A549 (cell line): ENCODE data around the gene WRAP53. TPM values are rescaled to one million over a fixed set of nuclear protein-coding genes. Genes with fewer than 3 reads are reported as not detected.

ENCODE experiments used
- ATAC-seq, 2 experiments: fragments of 200-7000 bp in 1 of 2; fragments of >200 bp in 1 of 2; cut with Nextera tagmentation in 1 of 2; cut with Tn5 transposase in 1 of 2; 3 replicates each; pipeline versions ENCODE4 v1.8.0 to v1.9.1; 2018 to 2020; ENCODE audit warnings: mild to moderate bottlenecking in 1 of 2, moderate library complexity in 1 of 2
- CTCF ChIA-PET: fragments of 300-600 bp; sonication (Branson Sonifier 250); formaldehyde crosslinking; extraction: SDS; loops from one replicate; lab custom pipeline; 2021; ENCODE audit warnings: antibody characterized with exemption, inconsistent platforms; lab: Yijun Ruan, JAX
- POLR2A ChIA-PET: fragments of 350-600 bp; formaldehyde crosslinking; extraction: SDS; loops from one replicate; lab custom pipeline; 2021; ENCODE audit warnings: antibody characterized with exemption, inconsistent platforms; lab: Yijun Ruan, JAX
- DNase-seq, 2 experiments: peaks; one replicate each; pipeline versions ENCODE4 v3.0.0 to v3.0.0-alpha.2; 2011 to 2016; ENCODE audit warnings: low read depth in 1 of 2, low spot score in 1 of 2
- FAIRE-seq: peaks from 2 replicates; lab custom pipeline; 2011; peaks lifted over from hg19 to GRCh38; lab: Jason Lieb, UNC
- H3K27ac ChIP-seq, 2 experiments: fragments of >200 bp; sonication (Bioruptor Twin); formaldehyde crosslinking; 3 replicates each; pipeline ENCODE4 v1.5.1; 2016 to 2017
- H3K4me1 ChIP-seq: fragments of >200 bp; sonication (Bioruptor Twin); formaldehyde crosslinking; 3 replicates; pipeline ENCODE4 v1.6.1; 2016
- H3K4me2 ChIP-seq: fragments of >200 bp; sonication (Bioruptor Twin); formaldehyde crosslinking; 3 replicates; pipeline ENCODE4 v1.6.1; 2016
- H3K4me3 ChIP-seq: fragments of >200 bp; sonication (Bioruptor Twin); formaldehyde crosslinking; 3 replicates; pipeline ENCODE4 v1.5.1; 2016
- H3K9me3 ChIP-seq: fragments of >200 bp; sonication (Bioruptor Twin); formaldehyde crosslinking; 3 replicates; pipeline ENCODE4 v1.6.1; 2016
- CBX2 ChIP-seq: fragments of 200-600 bp; sonication (generic); IDR thresholded peaks from 2 replicates; pipeline ENCODE4 v1.6.1; 2016; ENCODE audit warnings: low read depth, mild to moderate bottlenecking, borderline replicate concordance
- CBX8 ChIP-seq: fragments of 200-600 bp; sonication (generic); IDR thresholded peaks from 2 replicates; pipeline ENCODE4 v1.6.1; 2016
- CHD4 ChIP-seq: fragments of 200-600 bp; sonication (generic); IDR thresholded peaks from 2 replicates; pipeline ENCODE4 v1.6.1; 2016; ENCODE audit warnings: antibody characterized with exemption, mild to moderate bottlenecking, borderline replicate concordance
- EHMT2 ChIP-seq: fragments of 200-600 bp; sonication (generic); IDR thresholded peaks from 2 replicates; pipeline ENCODE4 v1.6.1; 2016; ENCODE audit warnings: antibody characterized with exemption, low read depth, mild to moderate bottlenecking, moderate library complexity
- EP300 ChIP-seq, 2 experiments: fragments of >200 bp; sonication (Bioruptor Twin); formaldehyde crosslinking; IDR thresholded peaks; 2 replicates in 1 of 2; 3 replicates in 1 of 2; pipeline ENCODE4 v1.6.1; 2016 to 2017
- FOSB ChIP-seq: fragments of 250-450 bp; sonication (Bioruptor Pico); IDR thresholded peaks from 2 replicates; pipeline ENCODE4 v1.5.0; 2020; ENCODE audit warnings: mild to moderate bottlenecking, moderate library complexity
- FOXS1 ChIP-seq: fragments of 250-450 bp; sonication (Bioruptor Pico); IDR thresholded peaks from 2 replicates; pipeline ENCODE4 v1.5.0; 2020; ENCODE audit warnings: mild to moderate bottlenecking, moderate library complexity
- HOXA7 ChIP-seq: fragments of 250-450 bp; sonication (Bioruptor Pico); IDR thresholded peaks from 2 replicates; pipeline ENCODE4 v1.5.0; 2020; ENCODE audit warnings: mild to moderate bottlenecking, moderate library complexity
- HOXB5 ChIP-seq: fragments of 250-450 bp; sonication (Bioruptor Pico); IDR thresholded peaks from 2 replicates; pipeline ENCODE4 v1.5.0; 2020; ENCODE audit warnings: mild to moderate bottlenecking, moderate library complexity
- JUN ChIP-seq, 2 experiments: fragments of >200 bp; sonication (Bioruptor Twin); formaldehyde crosslinking; IDR thresholded peaks; 2 replicates in 1 of 2; 3 replicates in 1 of 2; pipeline ENCODE4 v1.6.1; 2016 to 2017
- JUNB ChIP-seq: fragments of >200 bp; sonication (Bioruptor Twin); formaldehyde crosslinking; IDR thresholded peaks from 2 replicates; pipeline ENCODE4 v1.6.1; 2016
- MAFK ChIP-seq: fragments of 450-650 bp; IDR thresholded peaks from 2 replicates; pipeline ENCODE4 v1.6.1; 2014; ENCODE audit not compliant: partially characterized antibody
- MAZ ChIP-seq: fragments of 150-350 bp; IDR thresholded peaks from 2 replicates; pipeline ENCODE4 v1.6.1; 2014; ENCODE audit warnings: antibody characterized with exemption, low read depth, low read length, borderline replicate concordance
- RFX5 ChIP-seq: fragments of 450-650 bp; IDR thresholded peaks from 2 replicates; pipeline ENCODE4 v1.7.1; 2014; ENCODE audit warnings: antibody characterized with exemption, mild to moderate bottlenecking, moderate library complexity
- SMC3 ChIP-seq: fragments of >200 bp; sonication (Bioruptor Twin); formaldehyde crosslinking; IDR thresholded peaks from 3 replicates; pipeline ENCODE4 v1.6.1; 2018; ENCODE audit warnings: inconsistent platforms
- TFCP2L1 ChIP-seq: fragments of 250-450 bp; sonication (Bioruptor Pico); IDR thresholded peaks from 2 replicates; pipeline ENCODE4 v1.5.0; 2021; ENCODE audit warnings: mild to moderate bottlenecking
- ZNF302 ChIP-seq: fragments of 250-450 bp; sonication (Bioruptor Pico); IDR thresholded peaks from 2 replicates; pipeline ENCODE4 v1.9.0; 2021; ENCODE audit warnings: inconsistent platforms, mild to moderate bottlenecking, moderate library complexity
- ZSCAN20 ChIP-seq: fragments of 250-450 bp; sonication (Bioruptor Pico); IDR thresholded peaks from 2 replicates; pipeline ENCODE4 v1.8.0; 2022; ENCODE audit warnings: mild to moderate bottlenecking, moderate library complexity
- WGBS: methylation state at CpG from one replicate; pipeline ENCODE4 v1.1.6; 2017; ENCODE audit errors: missing lambda C conversion rate; 5-methylcytosine and 5-hydroxymethylcytosine counted together
- polyA plus RNA-seq, 4 experiments: library from polyadenylated mRNA; depleted of rRNA in 3 of 4; stranded (reverse); fragments of >200 nt; fragmentation: RNase III in 1 of 4; extraction: RNeasy Plus Mini Kit Qiagen cat#74134 plus additional on column Dnase treatment in 1 of 4; gene quantifications; 2 replicates in 3 of 4; 3 replicates in 1 of 4; pipeline ENCODE4 v1.2.3, GENCODE V29; 2011 to 2017
- TF ChIP-seq, protein P1 (sequence below): fragments of 250-450 bp; sonication (Bioruptor Pico); IDR thresholded peaks from 2 replicates; pipeline ENCODE4 v1.5.0; 2021; ENCODE audit warnings: mild to moderate bottlenecking, moderate library complexity, borderline replicate concordance
- TF ChIP-seq, protein P2 (sequence below): fragments of >200 bp; sonication (Bioruptor Twin); formaldehyde crosslinking; IDR thresholded peaks from 3 replicates; pipeline ENCODE4 v1.5.1; 2016

WRAP53 gene
- polyA plus RNA-seq, 2 of the 4 experiments (the other 2 are of a cell fraction) = 15.9 to 34.0 TPM

DNA sequence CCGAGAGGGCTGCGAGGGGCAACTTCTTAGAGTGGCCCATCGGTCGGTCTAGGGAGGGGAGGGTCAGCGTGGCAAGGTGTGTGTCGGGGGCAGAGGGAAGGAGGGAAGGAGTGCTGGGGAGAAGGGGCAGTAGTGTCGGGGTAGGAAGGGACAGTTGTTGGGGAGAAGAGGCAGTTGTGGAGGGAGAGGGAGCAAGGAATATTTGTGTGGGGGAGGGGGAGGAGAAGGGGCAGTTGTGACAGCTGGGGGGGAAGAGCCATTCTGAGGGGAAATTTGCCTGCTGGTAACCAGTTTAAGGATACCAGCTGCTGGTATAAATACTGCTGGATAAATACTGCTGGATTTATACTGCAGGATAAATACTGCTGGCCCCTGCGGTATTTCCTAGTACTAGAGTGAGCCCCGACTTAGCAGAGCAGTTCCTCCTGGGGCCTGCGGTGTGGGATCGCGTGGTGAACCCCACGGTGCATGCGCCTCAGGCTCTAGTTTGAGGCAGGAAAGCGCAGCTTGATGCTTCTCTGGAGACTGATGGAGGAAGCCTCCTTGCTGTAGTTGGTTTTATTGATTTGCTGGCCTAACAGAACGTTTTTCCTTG lies 29.6 kb downstream of the WRAP53 start:
- H3K4me2 ChIP-seq = peak overlapping the region; percentile 82
- CTCF ChIA-PET = interaction anchor here (0.7 to 5.0 kb wide), 22 partner anchors 9 to 339 kb away, joined by 3 to 65 read pairs (median 8); partner anchors contain the start of genes CD68, EFNB3, FXR2 and SOX15
- peak overlapping the region; percentile 52 for H3K4me3 ChIP-seq
- no peak for FAIRE-seq
- TF ChIP-seq EP300 (IDR thresholded peaks at IDR 0.05) (no peak), RFX5 (no peak)
- TF ChIP-seq, all 56 proteins: peak for 0
- ATAC-seq (peak in 1 of 2 experiments; percentile 6; a peak in 5 of 6 replicates), DNase-seq (peak in 1 of 2 experiments; percentile 35)
- 30% methylated on average over 10 of the region's 16 CpGs for WGBS
- H3K9me3 ChIP-seq = no peaks in the 10 kb centered on the region
- H3K27ac ChIP-seq = peak overlapping the region; percentile 79 to 89
- H3K4me1 ChIP-seq = peaks cover 21% of the 10 kb centered on the region
- POLR2A ChIA-PET = interaction anchor here (0.7 to 2.7 kb wide), 4 partner anchors 12 to 409 kb away, joined by 3 to 18 read pairs (median 10); partner anchors contain the start of genes EFNB3 and TP53

DNA sequence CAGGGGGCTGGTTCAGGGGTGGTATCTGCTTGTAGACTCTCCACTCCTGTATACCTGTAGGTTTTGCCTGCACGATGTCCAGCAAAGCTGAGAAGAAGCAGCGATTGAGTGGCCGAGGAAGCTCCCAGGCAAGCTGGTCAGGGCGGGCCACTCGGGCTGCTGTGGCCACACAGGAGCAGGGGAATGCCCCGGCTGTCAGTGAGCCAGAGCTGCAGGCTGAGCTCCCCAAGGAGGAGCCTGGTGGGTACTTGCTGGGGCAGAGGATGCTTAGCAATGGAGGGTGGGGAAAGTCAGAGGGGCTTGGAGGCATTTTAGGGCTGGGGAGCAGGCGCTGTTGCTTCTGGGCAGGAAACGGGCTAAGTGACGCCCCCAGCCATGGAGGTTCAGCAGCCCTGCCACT lies 31.4 kb downstream of the WRAP53 start:
- H3K4me1 ChIP-seq = peaks cover 21% of the 10 kb centered on the region
- POLR2A ChIA-PET = no interaction called here
- no peak overlapping the region for H3K27ac ChIP-seq
- H3K9me3 ChIP-seq = no peaks in the 10 kb centered on the region
- TF ChIP-seq CBX8 = no peak
- no peak for TF ChIP-seq EP300 (IDR thresholded peaks at IDR 0.05)
- TF ChIP-seq FOSB (CRISPR knock-in tag) = no peak
- no peak for TF ChIP-seq CHD4
- no peak overlapping the region for H3K4me3 ChIP-seq
- ATAC-seq = no peak
- DNase-seq = no peak
- no peak overlapping the region for H3K4me2 ChIP-seq
- 67% methylated on average over 9 of the region's 9 CpGs for WGBS
- FAIRE-seq = no peak
- CTCF ChIA-PET = interaction anchor here (1.7 kb wide), 1 partner anchor 12 kb away, joined by 7 read pairs; no protein-coding TSS in a partner anchor

DNA sequence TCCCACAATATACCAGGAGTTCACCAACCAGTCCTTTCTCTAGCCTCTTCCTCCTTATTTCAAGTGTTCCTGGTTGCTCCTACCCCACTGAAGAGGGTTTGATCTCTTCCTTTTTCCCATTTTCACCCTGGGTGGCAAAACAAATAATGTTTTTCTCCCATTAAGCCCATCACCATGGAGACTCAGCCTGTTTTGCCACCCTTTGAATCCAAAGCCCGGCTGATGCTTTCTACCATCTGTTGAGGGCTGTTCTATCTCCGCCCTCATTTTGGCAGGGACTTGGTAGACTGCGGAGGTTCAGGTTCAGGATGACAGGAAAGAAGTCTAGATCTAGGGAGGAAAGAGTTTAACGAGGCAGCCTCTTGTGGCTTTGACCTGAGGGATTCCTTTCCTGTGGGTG lies 31.8 kb downstream of the WRAP53 start:
- CTCF ChIA-PET = interaction anchor here (0.6 to 1.8 kb wide), 5 partner anchors 9 to 159 kb away, joined by 3 to 7 read pairs (median 4); partner anchors contain the start of gene SENP3
- no peak for FAIRE-seq
- H3K27ac ChIP-seq = no peak overlapping the region
- 28% methylated on average over 4 of the region's 4 CpGs for WGBS
- no peak overlapping the region for H3K4me2 ChIP-seq
- no peak overlapping the region for H3K4me3 ChIP-seq
- TF ChIP-seq, protein P1, sequence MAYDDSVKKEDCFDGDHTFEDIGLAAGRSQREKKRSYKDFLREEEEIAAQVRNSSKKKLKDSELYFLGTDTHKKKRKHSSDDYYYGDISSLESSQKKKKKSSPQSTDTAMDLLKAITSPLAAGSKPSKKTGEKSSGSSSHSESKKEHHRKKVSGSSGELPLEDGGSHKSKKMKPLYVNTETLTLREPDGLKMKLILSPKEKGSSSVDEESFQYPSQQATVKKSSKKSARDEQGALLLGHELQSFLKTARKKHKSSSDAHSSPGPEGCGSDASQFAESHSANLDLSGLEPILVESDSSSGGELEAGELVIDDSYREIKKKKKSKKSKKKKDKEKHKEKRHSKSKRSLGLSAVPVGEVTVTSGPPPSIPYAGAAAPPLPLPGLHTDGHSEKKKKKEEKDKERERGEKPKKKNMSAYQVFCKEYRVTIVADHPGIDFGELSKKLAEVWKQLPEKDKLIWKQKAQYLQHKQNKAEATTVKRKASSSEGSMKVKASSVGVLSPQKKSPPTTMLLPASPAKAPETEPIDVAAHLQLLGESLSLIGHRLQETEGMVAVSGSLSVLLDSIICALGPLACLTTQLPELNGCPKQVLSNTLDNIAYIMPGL (CRISPR knock-in tag) = no peak
- no peak for TF ChIP-seq MAFK
- TF ChIP-seq ZNF302 = no peak
- no peak for TF ChIP-seq CBX2
- no peak for TF ChIP-seq HOXB5 (CRISPR knock-in tag)
- no peak for TF ChIP-seq ZSCAN20 (CRISPR knock-in tag)
- TF ChIP-seq, protein P2, sequence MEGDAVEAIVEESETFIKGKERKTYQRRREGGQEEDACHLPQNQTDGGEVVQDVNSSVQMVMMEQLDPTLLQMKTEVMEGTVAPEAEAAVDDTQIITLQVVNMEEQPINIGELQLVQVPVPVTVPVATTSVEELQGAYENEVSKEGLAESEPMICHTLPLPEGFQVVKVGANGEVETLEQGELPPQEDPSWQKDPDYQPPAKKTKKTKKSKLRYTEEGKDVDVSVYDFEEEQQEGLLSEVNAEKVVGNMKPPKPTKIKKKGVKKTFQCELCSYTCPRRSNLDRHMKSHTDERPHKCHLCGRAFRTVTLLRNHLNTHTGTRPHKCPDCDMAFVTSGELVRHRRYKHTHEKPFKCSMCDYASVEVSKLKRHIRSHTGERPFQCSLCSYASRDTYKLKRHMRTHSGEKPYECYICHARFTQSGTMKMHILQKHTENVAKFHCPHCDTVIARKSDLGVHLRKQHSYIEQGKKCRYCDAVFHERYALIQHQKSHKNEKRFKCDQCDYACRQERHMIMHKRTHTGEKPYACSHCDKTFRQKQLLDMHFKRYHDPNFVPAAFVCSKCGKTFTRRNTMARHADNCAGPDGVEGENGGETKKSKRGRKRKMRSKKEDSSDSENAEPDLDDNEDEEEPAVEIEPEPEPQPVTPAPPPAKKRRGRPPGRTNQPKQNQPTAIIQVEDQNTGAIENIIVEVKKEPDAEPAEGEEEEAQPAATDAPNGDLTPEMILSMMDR = no peak
- no peak for TF ChIP-seq JUNB
- TF ChIP-seq MAZ = no peak
- no peak for TF ChIP-seq FOXS1 (CRISPR knock-in tag)
- TF ChIP-seq HOXA7 (CRISPR knock-in tag) = no peak
- TF ChIP-seq CBX8 = no peak
- no peak for TF ChIP-seq EHMT2
- TF ChIP-seq SMC3 = no peak
- TF ChIP-seq TFCP2L1 (CRISPR knock-in tag) = no peak
- TF ChIP-seq JUN (IDR thresholded peaks at IDR 0.05) = no peak
- no peaks in the 10 kb centered on the region for H3K9me3 ChIP-seq
- no peak for DNase-seq
- ATAC-seq = no peak
- POLR2A ChIA-PET = no interaction called here
- H3K4me1 ChIP-seq = peaks cover 21% of the 10 kb centered on the region
